GM19372 (cell line): ENCODE data around the gene REM2.
"Not testable (repeated sequence)": the region's sequence is repeated elsewhere in the genome, so short reads cannot be mapped to it uniquely, and the experiment has no call there.

Experiments
- ATAC-seq: cut with Tn5 transposase; IDR thresholded peaks from one replicate; pipeline ENCODE4 v1.9.1; 2021; ENCODE audit warnings: mild to moderate bottlenecking, low read depth, moderate library complexity; ENCODE audit not compliant: unreplicated experiment

Gene REM2

DNA sequence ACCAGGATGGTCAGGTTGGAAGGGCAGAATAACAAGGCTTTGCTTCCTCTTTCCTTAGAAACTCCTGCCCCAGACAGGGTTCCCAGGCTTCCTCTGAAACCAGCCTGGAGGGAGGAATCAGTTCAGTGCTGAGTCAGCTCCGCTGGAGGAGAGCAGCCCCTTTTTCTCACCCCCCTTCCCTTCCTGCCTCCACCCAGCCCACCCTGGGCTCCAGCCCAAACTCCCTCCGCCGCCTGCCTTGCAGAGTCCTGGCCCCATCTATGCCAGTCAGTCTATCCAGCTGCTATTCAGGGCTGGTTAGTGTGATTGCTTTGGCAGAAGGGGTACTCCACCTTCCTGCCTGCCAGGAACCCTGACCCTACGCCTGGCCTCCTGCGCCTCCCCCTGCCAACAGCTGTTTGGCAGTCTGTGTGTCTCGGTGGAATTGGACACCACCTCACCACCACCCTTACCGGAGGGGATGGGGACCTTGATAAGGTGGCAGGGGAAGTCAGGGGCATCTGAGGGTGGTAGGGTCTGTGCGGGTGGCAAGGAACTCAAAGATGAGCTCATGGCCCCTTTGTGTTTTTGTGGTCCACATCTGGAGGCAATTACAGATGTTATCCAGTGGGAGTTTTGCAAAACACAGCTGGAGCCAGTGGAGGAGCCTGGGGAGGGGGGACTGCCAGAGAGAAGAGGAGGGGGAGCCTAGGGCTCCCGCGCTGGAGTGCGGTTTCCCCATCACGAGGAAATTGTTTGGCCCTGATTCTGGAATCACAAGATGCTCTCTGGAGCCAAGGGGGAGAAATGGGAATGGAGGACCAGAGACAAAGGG is 34.5 kb upstream of the REM2 start:
- no peak for ATAC-seq

DNA sequence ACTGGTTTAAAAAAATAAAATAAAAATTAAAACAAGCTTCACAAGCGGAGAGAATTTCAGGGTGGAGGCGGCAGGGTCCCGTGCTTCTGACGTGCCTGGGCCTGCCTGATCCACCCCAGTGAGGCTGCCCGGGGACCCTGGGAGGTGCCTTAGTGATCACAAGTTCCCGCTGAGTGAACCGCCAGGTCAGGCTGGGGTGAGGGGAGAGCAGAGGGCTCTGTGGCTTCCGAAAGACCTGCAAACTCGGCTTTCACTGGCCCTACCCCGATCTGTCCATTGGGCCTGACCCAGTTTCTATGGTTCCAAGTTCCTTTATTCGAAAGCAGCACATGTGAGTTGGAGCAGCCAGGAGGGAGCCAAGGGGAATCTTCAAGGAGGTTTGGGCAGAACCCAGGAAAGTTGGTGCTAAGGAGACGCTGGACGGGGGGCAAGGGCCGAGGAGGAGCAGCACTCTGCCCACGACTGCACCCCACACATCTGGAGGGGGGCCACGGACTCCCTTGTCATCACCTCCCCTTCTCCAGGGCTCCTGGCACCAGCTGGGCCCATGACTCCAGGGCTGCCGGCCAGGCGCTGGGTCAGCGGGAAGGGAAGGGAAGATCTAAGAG is 33.7 kb upstream of the REM2 start:
- no peak for ATAC-seq

DNA sequence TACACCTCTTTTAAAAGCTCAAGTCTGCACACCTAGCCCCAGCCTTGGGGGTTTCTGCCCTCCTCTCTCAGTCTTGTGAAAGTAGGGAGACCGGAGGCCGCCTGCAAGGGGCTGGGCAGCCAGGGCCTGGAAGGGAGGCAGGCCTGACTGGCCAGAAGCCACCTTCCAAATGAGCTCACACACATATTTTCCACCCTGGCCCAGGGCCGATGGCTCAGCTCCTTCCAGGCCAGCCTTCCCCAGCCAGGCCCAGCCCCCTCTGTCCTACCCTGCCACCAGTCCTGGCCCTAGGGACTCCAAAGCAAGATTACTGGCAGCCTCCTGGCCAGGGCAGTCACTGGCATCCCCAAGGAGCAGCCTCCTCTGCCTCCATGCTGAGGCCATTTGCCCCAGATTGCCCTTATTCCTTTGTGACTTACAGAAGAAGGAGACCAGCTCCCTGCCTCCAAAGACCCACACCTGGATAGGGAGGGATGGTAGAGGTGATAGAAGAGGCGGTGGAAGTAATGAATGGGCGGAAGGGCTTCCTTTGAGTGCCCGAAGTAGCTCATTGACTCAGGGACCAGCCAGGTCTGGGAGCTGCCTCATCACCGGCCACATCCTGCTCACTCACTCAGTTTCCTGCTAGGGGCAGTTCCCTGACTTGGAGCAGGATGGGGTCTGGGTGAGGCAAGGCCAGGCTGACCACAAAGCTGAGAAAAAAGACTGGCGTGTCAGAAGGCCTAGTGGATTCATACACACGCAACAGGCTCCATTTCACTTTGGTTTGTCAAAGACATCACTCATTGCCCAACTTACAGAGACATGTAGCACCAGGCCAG is 31.9 kb upstream of the REM2 start:
- no peak for ATAC-seq

DNA sequence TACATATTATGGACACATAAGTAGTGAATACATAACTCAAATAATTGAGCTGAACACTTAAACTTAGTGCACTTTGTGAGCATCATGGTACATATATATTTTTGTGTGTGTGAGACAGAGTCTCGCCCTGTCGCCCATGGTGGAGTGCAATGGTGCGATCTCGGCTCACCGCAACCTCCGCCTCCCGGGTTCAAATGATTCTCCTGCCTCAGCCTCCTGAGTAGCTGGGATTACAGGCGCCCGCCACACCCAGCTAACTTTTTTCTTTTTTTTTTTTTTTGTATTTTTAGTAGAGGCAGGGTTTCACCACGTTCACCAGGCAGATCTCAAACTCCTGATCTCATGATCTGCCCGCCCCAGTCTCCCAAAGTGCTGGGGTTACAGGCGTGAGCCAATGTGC is 30.8 kb upstream of the REM2 start:
- ATAC-seq, result not testable (repeated sequence)

DNA sequence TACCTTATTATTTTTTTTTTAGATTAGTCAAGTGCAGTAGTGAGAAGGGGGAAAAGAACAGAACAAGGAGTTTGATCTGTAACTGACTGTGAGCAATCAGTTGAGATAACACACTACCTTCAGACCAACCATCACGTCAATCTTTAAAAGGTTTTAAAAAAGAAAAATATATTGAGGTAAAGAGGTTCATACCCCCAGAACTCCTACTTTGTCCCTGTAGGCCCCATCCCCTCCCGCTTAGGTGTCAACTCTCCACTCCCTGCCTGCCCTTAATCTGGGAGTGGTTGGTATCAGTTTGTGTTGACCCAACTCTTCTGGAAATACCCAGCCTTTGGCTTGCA is 30.5 kb upstream of the REM2 start:
- ATAC-seq, result no peak

DNA sequence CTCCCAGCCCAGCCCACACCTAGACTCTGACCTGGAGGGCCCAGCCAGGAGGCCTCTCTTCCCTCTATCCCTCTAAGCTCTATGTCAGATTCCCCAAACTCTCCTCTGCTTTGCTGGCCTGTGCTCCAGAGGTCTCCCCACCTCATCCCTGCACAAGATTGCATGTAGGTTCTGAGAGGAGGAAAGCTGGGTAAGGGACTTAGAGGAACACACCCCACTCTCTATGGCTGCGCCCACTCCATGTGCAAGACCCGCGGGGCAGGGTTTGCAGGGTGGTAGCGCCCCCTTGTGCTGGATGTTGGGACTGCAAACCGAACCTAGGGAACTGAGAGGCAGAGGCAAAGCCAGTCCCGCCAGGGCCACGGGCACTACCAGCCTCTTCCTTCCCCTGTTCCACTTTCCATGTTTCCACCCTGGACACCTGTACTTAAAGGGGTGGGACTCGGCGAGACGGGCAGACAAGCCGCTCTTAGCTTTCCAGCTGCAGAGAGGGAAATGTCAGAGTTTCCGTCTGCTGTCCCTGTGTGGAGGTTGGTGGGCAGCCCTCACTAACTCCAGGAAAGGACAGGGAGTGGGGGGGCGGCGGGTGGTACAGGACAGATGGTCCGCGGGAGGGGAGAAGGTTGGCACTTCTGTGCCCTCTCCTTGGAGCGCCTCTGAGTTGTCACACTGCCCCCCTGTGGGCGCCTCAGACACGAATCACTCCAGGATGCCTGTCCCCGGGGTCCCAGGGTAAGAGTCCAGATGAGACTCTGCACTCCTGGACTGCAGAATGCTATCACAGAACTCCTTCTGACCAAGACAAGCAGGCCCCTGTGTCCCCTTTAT is 29.9 kb upstream of the REM2 start:
- ATAC-seq, result peak; percentile 75

DNA sequence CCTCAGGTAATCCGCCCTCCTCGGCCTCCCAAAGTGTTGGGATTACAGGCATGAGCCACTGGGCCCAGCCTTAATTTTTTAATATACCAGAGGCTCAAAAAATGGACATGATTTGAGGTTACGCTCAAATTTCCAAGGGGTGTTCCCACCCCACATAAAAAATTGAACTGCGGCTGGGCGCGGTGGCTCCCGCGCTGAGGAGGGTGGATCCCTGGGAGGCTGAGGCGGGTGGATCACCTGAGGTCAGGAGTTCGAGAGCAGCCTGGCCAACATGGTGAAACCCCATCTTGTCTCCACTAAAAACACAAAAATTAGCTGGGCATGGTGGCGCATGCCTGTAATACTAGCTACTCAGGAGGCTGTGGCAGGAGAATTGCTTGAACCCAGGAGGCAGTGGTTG is 28.7 kb upstream of the REM2 start:
- not testable (repeated sequence) for ATAC-seq

DNA sequence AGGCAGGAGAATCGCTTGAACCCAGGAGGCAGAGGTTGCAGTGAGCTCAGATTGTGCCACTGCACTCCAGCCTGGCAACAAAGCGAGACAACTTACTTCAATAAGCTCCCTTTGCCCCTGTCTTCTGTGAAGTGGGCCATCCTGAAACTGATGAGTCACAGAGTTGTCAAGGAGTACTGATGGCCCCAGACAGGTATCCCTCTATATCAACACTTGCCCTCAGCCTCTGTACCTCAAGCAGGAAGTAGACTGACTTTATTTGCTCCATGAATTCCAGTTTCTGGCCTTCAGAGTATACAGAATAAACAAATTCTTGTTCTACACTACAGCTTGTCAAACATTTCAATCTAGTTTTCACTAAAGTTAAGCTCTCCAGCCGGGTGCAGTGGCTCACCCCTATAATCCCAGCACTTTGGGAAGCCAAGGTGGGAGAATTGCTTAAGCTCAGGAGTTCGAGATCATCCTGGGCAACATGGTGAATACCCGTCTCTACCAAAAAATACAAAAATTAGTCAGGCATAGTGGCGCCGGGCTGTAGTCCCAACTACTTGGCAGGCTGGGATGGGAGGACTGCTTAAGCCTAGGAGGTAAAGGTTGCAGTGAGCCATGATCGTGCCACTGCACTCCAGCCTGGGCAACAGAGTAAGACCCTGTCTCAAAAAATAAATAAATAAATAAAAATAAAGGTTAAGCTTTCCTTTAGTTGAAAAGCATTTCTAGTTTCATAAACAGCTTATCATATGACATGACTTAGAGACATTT is 27.9 kb upstream of the REM2 start:
- ATAC-seq, result no peak

DNA sequence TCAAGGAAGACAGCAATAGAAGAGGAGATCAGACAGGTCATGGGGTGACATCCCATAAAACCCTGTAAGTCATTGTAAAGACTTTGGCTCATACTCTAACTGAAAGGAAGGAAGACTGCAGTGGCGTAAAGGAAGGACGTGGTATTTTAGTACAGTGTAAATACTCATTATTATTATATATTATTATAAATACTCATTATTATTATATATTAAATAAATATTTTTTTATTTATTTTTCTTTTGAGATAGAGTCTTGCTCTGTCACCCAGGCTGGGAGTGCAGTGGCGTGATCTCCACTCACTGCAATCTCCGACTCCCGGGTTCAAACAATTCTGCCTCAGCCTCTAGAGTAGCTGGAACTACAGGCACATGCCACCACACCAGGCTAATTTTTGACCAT is 26.6 kb upstream of the REM2 start:
- ATAC-seq, result no peak

DNA sequence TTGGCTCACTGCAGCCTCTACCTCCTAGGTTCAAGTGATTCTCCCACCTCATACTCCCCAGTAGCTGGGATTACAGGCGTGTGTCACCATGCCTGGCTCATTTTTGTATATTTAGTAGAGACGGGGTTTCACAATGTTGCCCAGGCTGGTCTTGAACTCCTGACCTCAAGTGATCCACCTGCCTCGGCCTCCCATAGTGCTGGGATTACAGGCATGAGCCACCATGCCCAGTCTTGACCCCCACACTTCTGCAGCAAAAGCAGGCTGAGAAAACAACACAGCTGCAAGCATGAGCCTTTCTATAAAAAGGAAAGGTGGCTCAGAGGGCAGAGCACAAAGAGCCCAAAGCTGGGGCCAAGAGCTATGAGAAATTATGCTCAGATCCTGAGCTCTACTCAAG is 22.6 kb upstream of the REM2 start:
- not testable (repeated sequence) for ATAC-seq

DNA sequence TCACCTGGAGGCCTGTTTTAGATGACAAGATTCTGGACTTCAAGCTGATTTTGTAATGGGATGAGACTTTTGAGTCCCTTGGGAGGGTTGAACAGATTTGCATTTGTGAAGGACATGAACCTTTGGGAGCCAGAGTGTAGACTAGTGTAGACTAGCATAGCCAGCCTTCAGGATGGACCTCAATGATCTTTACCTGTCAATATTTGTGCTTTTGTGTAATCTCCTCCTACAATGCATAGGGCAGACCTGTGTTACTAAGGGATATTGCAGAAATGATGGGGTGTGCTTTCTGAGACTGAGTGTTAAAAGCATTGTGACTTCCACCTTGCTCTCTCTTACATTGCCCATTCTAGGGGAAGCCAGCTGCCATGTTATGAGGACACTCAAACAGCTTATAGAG is 21.4 kb upstream of the REM2 start:
- no peak for ATAC-seq

DNA sequence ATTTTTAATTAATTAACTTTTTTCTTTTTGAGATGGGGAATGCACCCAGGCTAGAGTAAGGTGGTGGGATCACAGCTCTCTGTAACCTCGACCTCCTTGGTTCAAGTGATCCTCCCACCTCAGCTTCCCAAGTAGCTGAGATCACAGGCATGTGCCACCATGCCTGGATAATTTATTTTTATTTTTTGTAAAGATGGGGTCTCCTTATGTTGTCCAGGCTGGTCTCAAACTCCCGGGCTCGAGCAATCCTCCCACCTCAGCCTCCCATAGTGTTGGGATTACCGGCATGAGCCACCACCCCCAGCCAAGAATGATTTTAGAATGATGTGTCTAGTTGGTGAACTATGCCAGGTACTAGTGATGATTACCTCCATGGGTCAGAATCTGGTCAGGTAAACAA is 18.0 kb upstream of the REM2 start:
- ATAC-seq, result no peak

DNA sequence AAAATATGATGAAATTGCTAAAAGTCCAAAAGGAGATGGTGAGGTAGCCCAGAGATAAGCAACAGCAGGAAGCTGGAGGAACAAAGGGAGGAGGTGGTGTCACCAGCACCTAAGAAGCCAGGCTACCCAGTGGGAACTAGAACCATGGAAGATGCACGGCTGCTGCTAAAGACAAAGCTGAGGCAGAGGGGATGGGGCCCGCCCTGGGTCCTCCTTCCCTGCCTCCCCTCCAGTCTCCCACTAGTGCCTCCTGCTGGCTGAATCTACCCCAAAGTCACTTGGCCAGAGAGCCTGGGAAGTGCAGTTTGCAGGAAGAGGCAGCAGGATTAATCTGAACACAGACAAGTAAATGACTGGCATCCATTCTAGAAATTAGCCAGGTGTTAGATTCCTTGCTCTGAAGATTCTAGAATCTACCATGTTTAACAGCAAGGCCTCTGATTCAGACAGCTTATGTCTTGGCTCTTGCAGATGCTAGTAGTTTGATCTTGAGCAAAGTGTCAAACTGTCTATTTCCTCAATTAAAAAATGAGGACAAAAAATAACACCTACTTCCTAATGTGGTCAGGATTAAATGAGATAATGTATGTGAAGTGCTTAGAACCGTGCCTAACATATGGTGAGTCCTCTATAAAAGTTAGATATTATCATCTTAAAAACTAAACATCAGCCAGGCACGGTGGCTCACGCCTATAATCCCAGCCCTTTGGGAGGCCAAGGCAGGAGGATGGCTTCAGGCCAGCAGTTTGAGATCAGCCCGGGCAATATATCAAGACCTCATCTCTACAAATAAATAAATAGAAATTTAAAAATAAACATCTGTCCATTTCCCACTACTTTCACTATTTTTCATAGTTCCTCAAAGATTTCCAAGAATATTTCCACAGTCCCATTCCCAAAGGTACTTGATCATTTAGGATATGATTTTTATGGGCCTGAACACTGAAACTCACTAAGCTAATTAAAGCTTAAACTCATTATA is 17.3 kb upstream of the REM2 start:
- ATAC-seq, result no peak

DNA sequence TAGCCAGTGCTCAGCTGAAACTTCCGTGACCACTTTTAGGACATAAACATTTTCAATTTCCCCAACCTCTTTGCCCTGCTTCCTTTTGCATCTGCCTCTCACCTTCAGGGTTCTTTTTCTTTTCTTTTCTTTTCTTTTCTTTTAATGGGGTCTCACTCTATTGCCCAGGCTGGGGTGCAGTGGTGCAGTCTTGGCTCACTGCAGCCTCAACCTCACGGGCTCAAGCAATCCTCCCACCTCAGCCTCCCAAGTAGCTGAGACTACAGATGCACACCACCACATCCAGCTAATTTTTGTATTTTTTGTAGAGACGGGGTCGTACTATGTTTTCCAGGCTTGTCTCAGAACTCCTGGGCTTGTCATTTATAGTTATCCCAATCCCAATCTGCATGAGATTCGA is 16.1 kb upstream of the REM2 start:
- ATAC-seq, result no peak

DNA sequence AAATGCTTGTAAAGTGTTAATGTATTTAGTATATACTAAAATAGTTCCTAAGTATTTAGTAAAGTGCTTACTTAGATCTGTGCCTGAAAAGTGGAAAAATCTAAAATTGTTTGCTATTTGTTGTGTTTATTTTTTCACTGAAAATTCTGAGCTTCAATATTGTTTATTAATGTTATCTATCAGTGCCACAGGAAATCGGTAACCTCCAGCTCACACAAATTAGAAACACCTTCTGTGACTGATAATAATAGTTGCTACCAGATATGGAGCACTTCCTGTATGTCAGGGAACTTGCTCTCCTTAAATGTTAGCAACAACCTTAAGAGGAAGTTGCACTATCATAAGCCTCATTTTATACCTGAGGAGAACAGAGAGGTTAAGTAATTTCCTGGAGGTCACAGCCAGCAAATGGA is 12.2 kb upstream of the REM2 start:
- peak; percentile 29 for ATAC-seq

DNA sequence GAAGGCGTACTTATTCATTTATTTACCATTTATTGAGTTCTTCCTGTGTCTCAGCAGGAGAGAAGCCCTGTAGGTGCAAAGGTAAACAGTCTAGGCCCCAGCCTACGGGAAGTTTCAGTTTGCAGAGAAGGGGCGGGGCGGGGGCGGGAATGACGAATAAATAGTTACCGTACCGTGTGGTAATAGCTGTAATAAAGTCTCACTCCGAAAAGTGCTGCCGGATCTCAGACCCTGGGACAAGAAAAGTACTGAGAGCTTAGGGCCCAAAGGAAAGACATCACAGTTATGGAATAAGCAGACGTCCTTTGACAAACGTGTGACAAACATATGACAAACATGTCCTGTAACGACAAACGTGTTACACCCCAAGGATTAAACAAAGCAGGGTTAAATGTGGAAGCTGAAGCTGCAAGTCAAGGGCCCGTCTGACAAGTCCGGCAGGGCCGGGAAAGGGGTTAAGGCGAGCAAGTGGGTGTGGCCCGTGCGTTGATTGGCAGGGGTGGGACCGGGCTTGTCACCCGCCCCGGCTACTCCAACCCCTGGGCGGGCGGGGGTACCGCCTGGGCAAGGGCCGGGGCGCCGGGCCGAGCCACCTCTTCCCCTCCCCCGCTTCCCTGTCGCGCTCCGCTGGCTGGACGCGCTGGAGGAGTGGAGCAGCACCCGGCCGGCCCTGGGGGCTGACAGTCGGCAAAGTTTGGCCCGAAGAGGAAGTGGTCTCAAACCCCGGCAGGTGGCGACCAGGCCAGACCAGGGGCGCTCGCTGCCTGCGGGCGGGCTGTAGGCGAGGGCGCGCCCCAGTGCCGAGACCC is 11.6 kb upstream of the REM2 start, which contains the start of gene LRP10:
Gene LRP10, plus strand, starts transcription at position 517 of the 809 bp plus-strand sequence. CDS start 564 bp downstream, outside the sequence.
- ATAC-seq, result peak; percentile 74

DNA sequence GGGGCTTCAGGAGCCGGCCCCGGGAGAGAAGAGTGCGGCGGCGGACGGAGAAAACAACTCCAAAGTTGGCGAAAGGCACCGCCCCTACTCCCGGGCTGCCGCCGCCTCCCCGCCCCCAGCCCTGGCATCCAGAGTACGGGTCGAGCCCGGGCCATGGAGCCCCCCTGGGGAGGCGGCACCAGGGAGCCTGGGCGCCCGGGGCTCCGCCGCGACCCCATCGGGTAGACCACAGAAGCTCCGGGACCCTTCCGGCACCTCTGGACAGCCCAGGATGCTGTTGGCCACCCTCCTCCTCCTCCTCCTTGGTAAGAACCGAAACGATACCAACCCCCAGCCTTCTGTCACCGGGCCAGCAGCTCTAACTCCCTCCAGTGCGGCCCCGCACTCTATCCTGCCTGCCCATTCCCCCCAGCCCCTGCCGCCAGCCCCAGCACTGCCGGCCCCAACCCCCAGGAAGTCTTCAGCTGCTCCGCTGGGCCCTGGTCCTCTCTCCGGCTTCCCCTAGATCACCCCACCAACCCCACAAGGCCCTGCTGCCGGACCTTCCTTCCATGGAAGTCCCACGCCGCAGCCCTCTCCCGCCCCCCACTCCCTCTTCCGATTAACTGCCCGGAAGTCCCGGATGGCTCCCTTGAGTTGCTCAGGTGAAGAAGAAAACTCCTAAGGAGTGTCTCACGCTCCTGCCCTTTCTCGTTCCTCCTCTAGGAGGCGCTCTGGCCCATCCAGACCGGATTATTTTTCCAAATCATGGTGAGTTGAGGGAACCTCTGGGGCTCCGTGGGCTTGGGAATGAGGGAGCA is 10.8 kb upstream of the REM2 start:
- peak; percentile 22 for ATAC-seq
